HepG2 (cell line): ENCODE measurements around the gene CCDC136. TPM values are rescaled to one million over a fixed set of nuclear protein-coding genes. Genes with fewer than 3 reads are reported as not detected.

ENCODE experiments used
- ATAC-seq: fragments of 200-7000 bp; cut with Tn5 transposase; 3 replicates; pipeline ENCODE4 v1.9.1; 2020; ENCODE audit warnings: mild to moderate bottlenecking, moderate library complexity
- BruUV-seq: library from RNA; stranded (reverse); fragments of 400-500 nt; replicated peaks from 2 replicates; lab custom pipeline; 2021; lab: Mats Ljungman, UMichigan
- CTCF ChIA-PET: fragments of 300-600 bp; formaldehyde crosslinking; extraction: SDS; loops from one replicate; lab custom pipeline; 2021; ENCODE audit warnings: low total read pairs, inconsistent platforms, low intra/inter-chr PET ratio; lab: Yijun Ruan, JAX
- POLR2A ChIA-PET: fragments of 350-600 bp; sonication (Branson Sonifier 250); formaldehyde crosslinking; loops from one replicate; lab custom pipeline; 2020; ENCODE audit warnings: antibody characterized with exemption, inconsistent platforms; lab: Yijun Ruan, JAX
- DNase-seq: peaks from one replicate; pipeline ENCODE4 v3.0.0-alpha.2; 2015; ENCODE audit warnings: low spot score
- FAIRE-seq: peaks from 3 replicates; lab custom pipeline; 2011; peaks lifted over from hg19 to GRCh38; lab: Jason Lieb, UNC
- H2AFZ ChIP-seq: one replicate; pipeline ENCODE4 v1.6.1; 2011; ENCODE audit warnings: low read length, inconsistent platforms
- H3K27ac ChIP-seq: fragments of 300-600 bp; 3 replicates; pipeline ENCODE4 v1.8.0; 2011; ENCODE audit warnings: mixed run types, mild to moderate bottlenecking, mixed read lengths, low read length, inconsistent platforms; ENCODE audit not compliant: insufficient read depth; ENCODE audit errors: extremely low read length
- H3K27me3 ChIP-seq, 2 experiments: fragments of 200-600 bp in 1 of 2; 2 replicates in 1 of 2; 3 replicates in 1 of 2; pipeline versions ENCODE4 v1.6.0 to v1.8.0; 2011; ENCODE audit warnings: low read length in 2 of 2, mild to moderate bottlenecking in 2 of 2, moderate library complexity in 2 of 2, inconsistent platforms in 1 of 2; ENCODE audit not compliant: insufficient read depth in 2 of 2, control insufficient read depth in 1 of 2
- H3K36me3 ChIP-seq, 2 experiments: fragments of 200-600 bp in 1 of 2; replicated peaks in 1 of 2; 2 replicates in 1 of 2; 3 replicates in 1 of 2; pipeline versions ENCODE4 v1.5.1 to v1.8.0; 2011; ENCODE audit warnings: low read length in 2 of 2, inconsistent platforms in 1 of 2; ENCODE audit not compliant: insufficient read depth in 2 of 2, control insufficient read depth in 1 of 2
- H3K4me1 ChIP-seq: 2 replicates; pipeline ENCODE4 v1.5.1; 2012; ENCODE audit warnings: low read length, inconsistent platforms; ENCODE audit not compliant: insufficient read depth
- H3K4me2 ChIP-seq: 2 replicates; pipeline ENCODE4 v1.6.0; 2011; ENCODE audit warnings: low read depth, low read length, inconsistent platforms
- H3K4me3 ChIP-seq, 3 experiments: fragments of 200-600 bp in 1 of 3; sonication (generic), shearing (Covaris generic) in 1 of 3; replicated peaks in 1 of 3; 2 replicates each; pipeline ENCODE4 v1.5.1; 2011 to 2016; ENCODE audit warnings: low read length in 3 of 3, inconsistent platforms in 2 of 3, low read depth in 2 of 3, mild to moderate bottlenecking in 2 of 3, control low read depth in 1 of 3, mixed read lengths in 1 of 3; ENCODE audit not compliant: insufficient read depth in 1 of 3
- H3K79me2 ChIP-seq: one replicate; pipeline ENCODE4 v1.6.1; 2011; ENCODE audit warnings: low read length, inconsistent platforms; ENCODE audit not compliant: insufficient read depth
- H3K9ac ChIP-seq: 2 replicates; pipeline ENCODE4 v1.6.0; 2011; ENCODE audit warnings: mild to moderate bottlenecking, low read depth, low read length, inconsistent platforms; ENCODE audit not compliant: insufficient read depth
- H3K9me3 ChIP-seq: 2 replicates; pipeline ENCODE4 v1.5.1; 2012; ENCODE audit warnings: mild to moderate bottlenecking, low read length
- H4K20me1 ChIP-seq: 2 replicates; pipeline ENCODE4 v1.6.0; 2011; ENCODE audit warnings: inconsistent platforms, mild to moderate bottlenecking, low read length, moderate library complexity; ENCODE audit not compliant: insufficient read depth
- CEBPG ChIP-seq: IDR thresholded peaks from 2 replicates; pipeline ENCODE4 v1.6.1; 2016
- DNMT1 ChIP-seq: sonication (generic); formaldehyde crosslinking; IDR thresholded peaks from 2 replicates; pipeline ENCODE4 v1.5.1; 2020; ENCODE audit warnings: mild to moderate bottlenecking, missing genetic modification reagents
- FOXA1 ChIP-seq, 2 experiments: fragments of 450-650 bp in 1 of 2; sonication (generic) in 1 of 2; formaldehyde crosslinking in 1 of 2; IDR thresholded peaks; 2 replicates each; pipeline versions ENCODE4 v1.4.0 to v1.6.1; 2016 to 2020; ENCODE audit warnings: missing genetic modification reagents in 1 of 2
- MAFK ChIP-seq, 2 experiments: IDR thresholded peaks in 1 of 2; conservative IDR thresholded peaks in 1 of 2; 2 replicates each; pipeline ENCODE4 v1.6.1; 2011; ENCODE audit warnings: improper control_type of control experiment in 2 of 2, low read length in 2 of 2
- PAWR ChIP-seq: sonication (generic); formaldehyde crosslinking; IDR thresholded peaks from 2 replicates; pipeline ENCODE4 v1.4.0; 2020; ENCODE audit warnings: missing genetic modification reagents, mild to moderate bottlenecking, borderline replicate concordance
- ZNF432 ChIP-seq: sonication (generic); formaldehyde crosslinking; IDR thresholded peaks from 2 replicates; pipeline ENCODE4 v1.5.0; 2020; ENCODE audit warnings: missing genetic modification reagents, mild to moderate bottlenecking, borderline replicate concordance
- ZNF496 ChIP-seq: sonication (generic); formaldehyde crosslinking; IDR thresholded peaks from 2 replicates; pipeline ENCODE4 v1.8.1; 2023; ENCODE audit warnings: mild to moderate bottlenecking, moderate library complexity, missing genetic modification reagents; ENCODE audit not compliant: insufficient replicate concordance
- ZNF605 ChIP-seq: sonication (generic); formaldehyde crosslinking; IDR thresholded peaks from 2 replicates; pipeline ENCODE4 v1.8.0; 2022; ENCODE audit warnings: mild to moderate bottlenecking, missing genetic modification reagents
- ZNF646 ChIP-seq: sonication (generic); formaldehyde crosslinking; IDR thresholded peaks from 2 replicates; pipeline ENCODE4 v1.9.0; 2021; ENCODE audit warnings: mild to moderate bottlenecking, missing genetic modification reagents
- WGBS: methylation state at CpG from one replicate; pipeline ENCODE4 v1.1.6; 2017; ENCODE audit warnings: low lambda C conversion rate; 5-methylcytosine and 5-hydroxymethylcytosine counted together
- in situ Hi-C: cut with HindIII; loops from 2 replicates; pipeline ENCODE4 v1.10.0; 2017; ENCODE audit warnings: low pct_unique_long_range_greater_than_20kb; ENCODE audit not compliant: extremely low pct_ligation_motif_present
- intact Hi-C: fragments of 100-400 bp; cut with micrococcal nuclease; formaldehyde crosslinking; loops from one replicate; pipeline ENCODE4 v1.10.0; 2022; ENCODE audit not compliant: unreplicated experiment
- polyA plus RNA-seq, 8 experiments: library from polyadenylated mRNA; depleted of rRNA in 3 of 8; stranded (reverse) in 7 of 8; unstranded in 1 of 8; fragments of >200 nt; fragmentation: Illumina TruSeq in 4 of 8; extraction: Trizol in 4 of 8; gene quantifications; 2 replicates each; pipeline versions ENCODE4 v1.2.1 to v1.2.3, GENCODE V29; 2011 to 2016; ENCODE audit warnings: low read depth in 4 of 8, missing spikeins in 1 of 8, mixed read lengths in 1 of 8; ENCODE audit not compliant: insufficient read depth in 1 of 8
- total RNA-seq, 5 experiments: library from RNA; depleted of rRNA; stranded (reverse); fragments of >200 nt; fragmentation: Illumina TruSeq; extraction: Trizol; gene quantifications; 2 replicates each; pipeline ENCODE4 v1.2.3, GENCODE V29; 2016; ENCODE audit warnings: low read depth in 1 of 5

Gene CCDC136
- total and polyA plus RNA-seq, 2 of the 13 experiments (the other 11 are each of a cell fraction or from before 2014, with no cell fraction given) = 0.04 to 0.38 TPM

DNA sequence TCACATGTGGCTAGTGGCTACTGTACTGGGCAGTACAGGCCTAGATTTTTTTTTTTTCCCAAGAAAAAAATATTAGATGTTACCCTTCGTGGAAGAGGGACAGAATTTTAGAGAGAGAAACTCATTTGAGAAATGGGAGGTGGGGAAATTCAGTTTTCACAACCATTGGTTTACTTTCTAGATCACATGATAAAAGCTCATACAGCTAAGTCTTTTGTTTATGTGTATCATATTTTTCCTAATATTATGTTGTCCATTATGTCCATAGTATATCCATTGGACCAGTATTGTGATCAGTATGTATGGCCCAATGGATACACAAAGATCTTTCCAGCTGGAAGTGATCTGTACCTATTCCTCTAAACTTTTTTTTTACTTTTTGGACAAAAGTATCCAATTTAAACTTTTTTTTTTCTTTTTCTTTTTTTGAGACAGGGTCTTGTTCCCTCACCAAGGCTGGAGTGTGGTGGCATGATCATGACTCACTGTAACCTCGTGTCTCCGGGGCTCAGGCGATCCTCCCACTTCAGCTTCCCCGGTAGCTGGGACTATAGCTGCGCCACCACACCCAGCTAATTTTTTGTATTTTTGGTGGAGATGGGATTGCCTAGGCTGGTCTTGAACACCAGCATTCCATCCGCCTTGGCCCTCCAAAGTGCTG, 48.5 kb upstream of the CCDC136 start:
- H3K36me3 ChIP-seq = peaks cover 0 to 13% of the 10 kb centered on the region in 2 experiments; a peak in 4 of 5 replicates
- H2AFZ ChIP-seq = no peak overlapping the region
- H3K4me3 ChIP-seq = no peak overlapping the region
- ChIA-PET POLR2A (no interaction called here), CTCF (no interaction called here)
- in situ Hi-C loops (no loop called here), intact Hi-C loops (no loop called here)
- H3K27ac ChIP-seq = no peak overlapping the region
- H3K27me3 ChIP-seq = peaks cover 0 to 3% of the 10 kb centered on the region in 2 experiments; a peak in 1 of 5 replicates
- FAIRE-seq (no peak), ATAC-seq (no peak), DNase-seq (no peak)
- TF ChIP-seq FOXA1 (IDR thresholded peaks at IDR 0.05) (no peak), FOXA1 (CRISPR knock-in tag; IDR thresholded peaks at IDR 0.05) (no peak)
- peaks cover 89% of the 10 kb centered on the region for H3K79me2 ChIP-seq
- peaks cover 79% of the 10 kb centered on the region for H3K4me1 ChIP-seq
- 94% methylated on average over 7 of the region's 7 CpGs for WGBS
- no TSS peak for BruUV-seq
- peaks cover 82% of the 10 kb centered on the region for H4K20me1 ChIP-seq
- no peaks in the 10 kb centered on the region for H3K9me3 ChIP-seq
- no peak overlapping the region for H3K9ac ChIP-seq
- no peak overlapping the region; the same call in 1 of the 2 replicates for H3K4me2 ChIP-seq

GRCh38 chr7:128744366-128744905, 47.3 kb upstream of the CCDC136 start:
- Histone ChIP-seq H3K36me3 (peaks cover 5 to 25% of the 10 kb centered on the region in 2 experiments), H3K4me3 (no peak overlapping the region), H3K9me3 (no peaks in the 10 kb centered on the region), H3K4me2 (peak overlapping the region; percentile 30), H3K4me1 (peaks cover 73% of the 10 kb centered on the region), H3K27me3 (peaks cover 0 to 3% of the 10 kb centered on the region in 2 experiments; a peak in 1 of 5 replicates), H3K27ac (no peak overlapping the region), H2AFZ (no peak overlapping the region), H3K79me2 (peaks cover 98% of the 10 kb centered on the region), H4K20me1 (peaks cover 89% of the 10 kb centered on the region), H3K9ac (no peak overlapping the region)
- POLR2A ChIA-PET = no interaction called here
- DNase-seq = no peak
- no peak; the same call in 2 of the 3 replicates for ATAC-seq
- 61% methylated on average over 2 of the region's 2 CpGs for WGBS
- no peak for FAIRE-seq
- no TSS peak for BruUV-seq
- in situ Hi-C loops (no loop called here), intact Hi-C loops (no loop called here)
- CTCF ChIA-PET = no interaction called here
- TF ChIP-seq CEBPG (CRISPR knock-in tag) = no peak
- no peak for TF ChIP-seq PAWR (CRISPR knock-in tag)
- no peak for TF ChIP-seq ZNF432 (CRISPR knock-in tag)
- no peak for TF ChIP-seq DNMT1 (CRISPR knock-in tag)
- TF ChIP-seq ZNF646 (CRISPR knock-in tag) = no peak
- no peak for TF ChIP-seq ZNF605
- no peak for TF ChIP-seq MAFK (conservative IDR thresholded peaks at IDR 0.05 in 1 of 2, IDR thresholded peaks at IDR 0.05 in 1 of 2; ENCODE audit: low read length in 2 of 2)
- TF ChIP-seq ZNF496 (CRISPR knock-in tag) = no peak
